Measurements from ENCODE around the gene JPH3.

The JPH3 gene

GRCh38 chr16:87587636-87588035 lies 14.7 kb upstream of the JPH3 start:
- Mint-ChIP-seq H3K27ac (no peak overlapping the region), H3K36me3 (ENCODE audit: low read depth) (no peaks in the 10 kb centered on the region), H3K27me3 (ENCODE audit: low read depth) (peaks cover 64% of the 10 kb centered on the region), H3K9me3 (no peaks in the 10 kb centered on the region), H3K4me3 (no peak overlapping the region), H3K4me1 (peaks cover 12% of the 10 kb centered on the region)
- no peak for TF ChIP-seq CTCF (IDR thresholded peaks at IDR 0.05; ENCODE audit: unreplicated experiment in 3 of 3)

GRCh38 chr16:87592018-87592712 lies 10.1 kb upstream of the JPH3 start:
- Mint-ChIP-seq H3K4me3 (no peak overlapping the region), H3K27ac (no peak overlapping the region), H3K27me3 (ENCODE audit: low read depth) (peaks cover 59% of the 10 kb centered on the region), H3K36me3 (ENCODE audit: low read depth) (no peaks in the 10 kb centered on the region), H3K4me1 (no peaks in the 10 kb centered on the region), H3K9me3 (no peaks in the 10 kb centered on the region)
- no peak for TF ChIP-seq CTCF (IDR thresholded peaks at IDR 0.05; ENCODE audit: unreplicated experiment in 3 of 3)

- TF ChIP-seq CTCF (IDR thresholded peaks at IDR 0.05; ENCODE audit: unreplicated experiment in 3 of 3): no peak
- Mint-ChIP-seq H3K4me1 (no peaks in the 10 kb centered on the region), H3K27ac (no peak overlapping the region), H3K9me3 (no peaks in the 10 kb centered on the region), H3K4me3 (no peak overlapping the region), H3K27me3 (ENCODE audit: low read depth) (peaks cover 55% of the 10 kb centered on the region), H3K36me3 (ENCODE audit: low read depth) (no peaks in the 10 kb centered on the region)
Measured at GRCh38 chr16:87593710-87594258, 8.5 kb upstream of the JPH3 start.

- Mint-ChIP-seq H3K4me1 (no peaks in the 10 kb centered on the region), H3K4me3 (no peak overlapping the region), H3K27ac (no peak overlapping the region)
Measured at GRCh38 chr16:87595712-87596111, 6.6 kb upstream of the JPH3 start.

GRCh38 chr16:87597324-87597830 lies 4.9 kb upstream of the JPH3 start:
- Mint-ChIP-seq H3K27ac (no peak overlapping the region), H3K36me3 (ENCODE audit: low read depth) (no peaks in the 10 kb centered on the region), H3K4me1 (no peaks in the 10 kb centered on the region), H3K9me3 (peaks cover 5% of the 10 kb centered on the region), H3K4me3 (no peak overlapping the region), H3K27me3 (ENCODE audit: low read depth) (peaks cover 31% of the 10 kb centered on the region)
- no peak for TF ChIP-seq CTCF (IDR thresholded peaks at IDR 0.05; ENCODE audit: unreplicated experiment in 3 of 3)

More at GRCh38 chr16:87595712-87596111, 6.6 kb upstream of the JPH3 start:
- no peaks in the 10 kb centered on the region for H3K36me3 Mint-ChIP-seq (ENCODE audit: low read depth)
- peaks cover 5% of the 10 kb centered on the region for H3K9me3 Mint-ChIP-seq
- H3K27me3 Mint-ChIP-seq (ENCODE audit: low read depth): peaks cover 40% of the 10 kb centered on the region
- no peak for TF ChIP-seq CTCF (IDR thresholded peaks at IDR 0.05; ENCODE audit: unreplicated experiment in 3 of 3)

- Mint-ChIP-seq H3K4me1 (no peaks in the 10 kb centered on the region), H3K27me3 (ENCODE audit: low read depth) (peaks cover 35% of the 10 kb centered on the region), H3K36me3 (ENCODE audit: low read depth) (no peaks in the 10 kb centered on the region), H3K4me3 (no peak overlapping the region), H3K9me3 (peaks cover 5% of the 10 kb centered on the region), H3K27ac (no peak overlapping the region)
- no peak for TF ChIP-seq CTCF (IDR thresholded peaks at IDR 0.05; ENCODE audit: unreplicated experiment in 3 of 3)
Measured at GRCh38 chr16:87598431-87598830, 3.9 kb upstream of the JPH3 start.
